ENCODE results near the gene CALML3. TPM values are rescaled to one million over a fixed set of nuclear protein-coding genes. Genes with fewer than 3 reads are reported as not detected.

CALML3 gene
- total and polyA plus RNA-seq, 2 of the 13 experiments (the other 11 are each of a cell fraction or from before 2014, with no cell fraction given): not detected

DNA sequence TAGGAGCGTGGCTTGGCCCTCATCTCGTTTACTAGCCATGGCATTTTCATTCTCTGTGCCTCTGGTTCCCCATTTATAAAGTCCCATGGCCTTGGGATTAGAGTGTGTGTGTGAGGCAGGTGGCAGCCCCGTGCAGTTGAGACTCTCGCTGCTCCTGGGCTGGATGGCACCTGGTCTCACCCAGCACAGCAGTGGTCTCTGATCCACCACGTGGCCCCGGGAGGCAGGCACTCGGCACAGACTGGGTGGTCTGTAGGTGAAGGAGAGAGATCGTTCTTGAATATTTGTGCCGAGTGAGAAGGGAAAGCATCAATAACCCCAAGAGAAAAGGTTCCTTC is 50.4 kb downstream of the CALML3 start:
- POLR2A ChIA-PET: interaction anchor here (0.8 kb wide), 1 partner anchor 27 kb away, joined by 3 read pairs; no protein-coding TSS in a partner anchor
- DNase-seq (ENCODE audit: low spot score) (no peak), ATAC-seq (peak; percentile 24), FAIRE-seq (no peak)
- Histone ChIP-seq H3K36me3 (replicated peaks in 1 of 2; ENCODE audit: control insufficient read depth in 1 of 2, insufficient read depth in 2 of 2, low read length in 2 of 2) (no peaks in the 10 kb centered on the region), H3K27me3 (ENCODE audit: control insufficient read depth in 1 of 2, insufficient read depth in 2 of 2, low read length in 2 of 2) (no peaks in the 10 kb centered on the region), H3K4me1 (ENCODE audit: insufficient read depth, low read length) (peaks cover 95% of the 10 kb centered on the region), H3K27ac (ENCODE audit: extremely low read length, insufficient read depth, low read length) (no peak overlapping the region), H3K9me3 (ENCODE audit: low read length) (no peaks in the 10 kb centered on the region), H3K9ac (ENCODE audit: insufficient read depth, low read depth, low read length) (no peak overlapping the region), H3K4me3 (replicated peaks in 1 of 3; ENCODE audit: insufficient read depth in 1 of 3, low read depth in 2 of 3, low read length in 3 of 3) (peak overlapping the region in 1 of 3 experiments; percentile 53; a peak in 1 of 6 replicates), H4K20me1 (ENCODE audit: insufficient read depth, low read length) (no peaks in the 10 kb centered on the region), H3K4me2 (ENCODE audit: low read depth, low read length) (peak overlapping the region; percentile 60), H2AFZ (ENCODE audit: low read length) (no peak overlapping the region), H3K79me2 (ENCODE audit: insufficient read depth, low read length) (no peaks in the 10 kb centered on the region)
- in situ Hi-C loops (cut with HindIII; ENCODE audit: extremely low pct_ligation_motif_present, low pct_unique_long_range_greater_than_20kb) (no loop called here), intact Hi-C loops (cut with micrococcal nuclease; ENCODE audit: unreplicated experiment) (no loop called here)
- BruUV-seq (replicated peaks): no TSS peak
- CTCF ChIA-PET (ENCODE audit: low intra/inter-chr PET ratio, low total read pairs): no interaction called here
- 43% methylated on average over 9 of the region's 9 CpGs for WGBS (ENCODE audit: low lambda C conversion rate)
- TF ChIP-seq MAFK (conservative IDR thresholded peaks at IDR 0.05 in 1 of 2, IDR thresholded peaks at IDR 0.05 in 1 of 2; ENCODE audit: low read length in 2 of 2) (no peak), ZNF772 (CRISPR knock-in tag; IDR thresholded peaks at IDR 0.05) (no peak), SYNCRIP (IDR thresholded peaks at IDR 0.05; ENCODE audit: insufficient read depth, low read depth, low read length) (no peak), ELF1 (CRISPR knock-in tag; IDR thresholded peaks at IDR 0.05) (no peak), HNRNPL (IDR thresholded peaks at IDR 0.05; ENCODE audit: low read depth, low read length) (0 out of 2 replicates have a peak, but pooled peaks have one; percentile 5), ZKSCAN5 (CRISPR knock-in tag; IDR thresholded peaks at IDR 0.05) (no peak), ZMYM2 (CRISPR knock-in tag; IDR thresholded peaks at IDR 0.05) (0 out of 2 replicates have a peak, but pooled peaks have one; percentile 20), SALL1 (CRISPR knock-in tag; IDR thresholded peaks at IDR 0.05) (0 out of 2 replicates have a peak, but pooled peaks have one; percentile 4), NBN (conservative IDR thresholded peaks at IDR 0.05) (no peak), ZNF552 (CRISPR knock-in tag; IDR thresholded peaks at IDR 0.05; ENCODE audit: borderline replicate concordance) (no peak)
- TF ChIP-seq, protein P1, sequence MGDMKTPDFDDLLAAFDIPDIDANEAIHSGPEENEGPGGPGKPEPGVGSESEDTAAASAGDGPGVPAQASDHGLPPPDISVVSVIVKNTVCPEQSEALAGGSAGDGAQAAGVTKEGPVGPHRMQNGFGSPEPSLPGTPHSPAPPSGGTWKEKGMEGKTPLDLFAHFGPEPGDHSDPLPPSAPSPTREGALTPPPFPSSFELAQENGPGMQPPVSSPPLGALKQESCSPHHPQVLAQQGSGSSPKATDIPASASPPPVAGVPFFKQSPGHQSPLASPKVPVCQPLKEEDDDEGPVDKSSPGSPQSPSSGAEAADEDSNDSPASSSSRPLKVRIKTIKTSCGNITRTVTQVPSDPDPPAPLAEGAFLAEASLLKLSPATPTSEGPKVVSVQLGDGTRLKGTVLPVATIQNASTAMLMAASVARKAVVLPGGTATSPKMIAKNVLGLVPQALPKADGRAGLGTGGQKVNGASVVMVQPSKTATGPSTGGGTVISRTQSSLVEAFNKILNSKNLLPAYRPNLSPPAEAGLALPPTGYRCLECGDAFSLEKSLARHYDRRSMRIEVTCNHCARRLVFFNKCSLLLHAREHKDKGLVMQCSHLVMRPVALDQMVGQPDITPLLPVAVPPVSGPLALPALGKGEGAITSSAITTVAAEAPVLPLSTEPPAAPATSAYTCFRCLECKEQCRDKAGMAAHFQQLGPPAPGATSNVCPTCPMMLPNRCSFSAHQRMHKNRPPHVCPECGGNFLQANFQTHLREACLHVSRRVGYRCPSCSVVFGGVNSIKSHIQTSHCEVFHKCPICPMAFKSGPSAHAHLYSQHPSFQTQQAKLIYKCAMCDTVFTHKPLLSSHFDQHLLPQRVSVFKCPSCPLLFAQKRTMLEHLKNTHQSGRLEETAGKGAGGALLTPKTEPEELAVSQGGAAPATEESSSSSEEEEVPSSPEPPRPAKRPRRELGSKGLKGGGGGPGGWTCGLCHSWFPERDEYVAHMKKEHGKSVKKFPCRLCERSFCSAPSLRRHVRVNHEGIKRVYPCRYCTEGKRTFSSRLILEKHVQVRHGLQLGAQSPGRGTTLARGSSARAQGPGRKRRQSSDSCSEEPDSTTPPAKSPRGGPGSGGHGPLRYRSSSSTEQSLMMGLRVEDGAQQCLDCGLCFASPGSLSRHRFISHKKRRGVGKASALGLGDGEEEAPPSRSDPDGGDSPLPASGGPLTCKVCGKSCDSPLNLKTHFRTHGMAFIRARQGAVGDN (CRISPR knock-in tag; IDR thresholded peaks at IDR 0.05): peak; percentile 49; the same call in 1 of the 2 replicates
- TF ChIP-seq, protein P2, sequence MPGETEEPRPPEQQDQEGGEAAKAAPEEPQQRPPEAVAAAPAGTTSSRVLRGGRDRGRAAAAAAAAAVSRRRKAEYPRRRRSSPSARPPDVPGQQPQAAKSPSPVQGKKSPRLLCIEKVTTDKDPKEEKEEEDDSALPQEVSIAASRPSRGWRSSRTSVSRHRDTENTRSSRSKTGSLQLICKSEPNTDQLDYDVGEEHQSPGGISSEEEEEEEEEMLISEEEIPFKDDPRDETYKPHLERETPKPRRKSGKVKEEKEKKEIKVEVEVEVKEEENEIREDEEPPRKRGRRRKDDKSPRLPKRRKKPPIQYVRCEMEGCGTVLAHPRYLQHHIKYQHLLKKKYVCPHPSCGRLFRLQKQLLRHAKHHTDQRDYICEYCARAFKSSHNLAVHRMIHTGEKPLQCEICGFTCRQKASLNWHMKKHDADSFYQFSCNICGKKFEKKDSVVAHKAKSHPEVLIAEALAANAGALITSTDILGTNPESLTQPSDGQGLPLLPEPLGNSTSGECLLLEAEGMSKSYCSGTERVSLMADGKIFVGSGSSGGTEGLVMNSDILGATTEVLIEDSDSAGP (CRISPR knock-in tag; IDR thresholded peaks at IDR 0.05; ENCODE audit: borderline replicate concordance): 0 out of 2 replicates have a peak, but pooled peaks have one; percentile 22
- TF ChIP-seq, protein P3, sequence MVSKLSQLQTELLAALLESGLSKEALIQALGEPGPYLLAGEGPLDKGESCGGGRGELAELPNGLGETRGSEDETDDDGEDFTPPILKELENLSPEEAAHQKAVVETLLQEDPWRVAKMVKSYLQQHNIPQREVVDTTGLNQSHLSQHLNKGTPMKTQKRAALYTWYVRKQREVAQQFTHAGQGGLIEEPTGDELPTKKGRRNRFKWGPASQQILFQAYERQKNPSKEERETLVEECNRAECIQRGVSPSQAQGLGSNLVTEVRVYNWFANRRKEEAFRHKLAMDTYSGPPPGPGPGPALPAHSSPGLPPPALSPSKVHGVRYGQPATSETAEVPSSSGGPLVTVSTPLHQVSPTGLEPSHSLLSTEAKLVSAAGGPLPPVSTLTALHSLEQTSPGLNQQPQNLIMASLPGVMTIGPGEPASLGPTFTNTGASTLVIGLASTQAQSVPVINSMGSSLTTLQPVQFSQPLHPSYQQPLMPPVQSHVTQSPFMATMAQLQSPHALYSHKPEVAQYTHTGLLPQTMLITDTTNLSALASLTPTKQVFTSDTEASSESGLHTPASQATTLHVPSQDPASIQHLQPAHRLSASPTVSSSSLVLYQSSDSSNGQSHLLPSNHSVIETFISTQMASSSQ (IDR thresholded peaks at IDR 0.05; ENCODE audit: low read depth): no peak
- TF ChIP-seq, protein P3 (CRISPR knock-in tag; IDR thresholded peaks at IDR 0.05; ENCODE audit: borderline replicate concordance): no peak

Data from HepG2 (cell line).